Testis (tissue), 3 donors: ENCODE data around the gene CKS2. TPM values are rescaled to one million over a fixed set of nuclear protein-coding genes. Genes with fewer than 3 reads are reported as not detected.

Experiments used
- DNase-seq: peaks from one replicate; pipeline ENCODE4 v3.0.0-alpha.2; 2019
- H3K27ac ChIP-seq, 2 donors: fragments of 200-600 bp; sonication (generic); one replicate each; pipeline ENCODE4 v1.5.1; 2019
- H3K27me3 ChIP-seq: fragments of 200-600 bp; sonication (generic); one replicate; pipeline ENCODE4 v1.5.1; 2019
- H3K36me3 ChIP-seq: fragments of 200-600 bp; sonication (generic); one replicate; pipeline ENCODE4 v1.5.1; 2017; ENCODE audit warnings: low read depth; ENCODE audit errors: missing control alignments
- H3K4me1 ChIP-seq: fragments of 200-600 bp; sonication (generic); one replicate; pipeline ENCODE4 v1.5.1; 2019
- H3K4me3 ChIP-seq, 2 donors: fragments of 200-600 bp; sonication (generic); one replicate each; pipeline ENCODE4 v1.5.1; 2017 to 2019
- H3K9me3 ChIP-seq: fragments of 200-600 bp; sonication (generic); one replicate; pipeline ENCODE4 v1.5.1; 2017
- CTCF ChIP-seq, 3 experiments: fragments of 450-650 bp in 2 of 3; fragments of 200-600 bp in 1 of 3; sonication (generic) in 1 of 3; IDR thresholded peaks; one replicate each; pipeline ENCODE4 v1.5.1; 2016 to 2019; ENCODE audit warnings: antibody characterized with exemption in 3 of 3, mild to moderate bottlenecking in 2 of 3, moderate library complexity in 1 of 3
- POLR2A ChIP-seq: fragments of 450-650 bp; IDR thresholded peaks from one replicate; pipeline ENCODE4 v1.6.1; 2017; ENCODE audit warnings: antibody characterized with exemption, mild to moderate bottlenecking, moderate library complexity
- WGBS, 2 donors: methylation state at CpG; one replicate each; pipeline ENCODE4 v1.1.5; 2018; 5-methylcytosine and 5-hydroxymethylcytosine counted together
- intact Hi-C: fragments of 100-400 bp; cut with DNase I; formaldehyde crosslinking; loops from one replicate; pipeline ENCODE4 v1.15.1; 2023; ENCODE audit warnings: low total_unique reads
- polyA plus RNA-seq: library from polyadenylated mRNA; stranded (reverse); fragments of 350-450 nt; fragmentation: Illumina TruSeq; extraction: RNeasy Lipid Tissue Mini Kit (QIAGEN cat#74804); gene quantifications from one replicate; pipeline ENCODE4 v1.2.3, GENCODE V29; 2014; ENCODE audit warnings: low read depth, low replicate concordance; ENCODE audit not compliant: insufficient read depth
- total RNA-seq, 2 donors: library from RNA; depleted of rRNA; stranded (reverse); fragments of >200 nt; gene quantifications; one replicate each; pipeline ENCODE4 v1.2.3, GENCODE V29; 2016

CKS2 gene
- total and polyA plus RNA-seq, 3 donors from 2014 or later = 200 to 415 (median 222) TPM

- Histone ChIP-seq H3K9me3 (no peaks in the 10 kb centered on the region), H3K27me3 (no peaks in the 10 kb centered on the region), H3K27ac (no peak overlapping the region), H3K4me1 (peaks cover 11% of the 10 kb centered on the region), H3K4me3 (no peak overlapping the region), H3K36me3 (no peaks in the 10 kb centered on the region)
- no peak for DNase-seq
- no peak for TF ChIP-seq POLR2A
- TF ChIP-seq CTCF (IDR thresholded peaks at IDR 0.05) = no peak
- intact Hi-C loops = no loop called here
- WGBS, 2 donors = 92 to 95% methylated on average over 4 to 6 of the region's 6 CpGs
Measured at GRCh38 chr9:89354471-89354870, 43.5 kb downstream of the CKS2 start.

- Histone ChIP-seq H3K27ac (no peak overlapping the region), H3K4me1 (peaks cover 11% of the 10 kb centered on the region), H3K4me3 (no peak overlapping the region), H3K36me3 (no peaks in the 10 kb centered on the region), H3K27me3 (no peaks in the 10 kb centered on the region), H3K9me3 (no peaks in the 10 kb centered on the region)
- TF ChIP-seq POLR2A (no peak), CTCF (IDR thresholded peaks at IDR 0.05) (no peak)
- DNase-seq = no peak
- WGBS, 2 donors = 84 to 90% methylated on average over 2 of the region's 2 CpGs
- intact Hi-C loops = no loop called here
Measured at GRCh38 chr9:89356782-89357181, 45.8 kb downstream of the CKS2 start.

- H3K36me3 ChIP-seq = no peaks in the 10 kb centered on the region
- H3K27ac ChIP-seq = no peak overlapping the region
- WGBS, 2 donors = 83 to 92% methylated on average over 2 to 8 of the region's 8 CpGs
- no peak for TF ChIP-seq POLR2A
- TF ChIP-seq CTCF (IDR thresholded peaks at IDR 0.05) = no peak
- intact Hi-C loops = no loop called here
- no peak overlapping the region for H3K4me3 ChIP-seq
- H3K4me1 ChIP-seq = peaks cover 11% of the 10 kb centered on the region
- DNase-seq = no peak
- no peaks in the 10 kb centered on the region for H3K27me3 ChIP-seq
- no peaks in the 10 kb centered on the region for H3K9me3 ChIP-seq
Measured at GRCh38 chr9:89357331-89358197, 46.6 kb downstream of the CKS2 start.

GRCh38 chr9:89358376-89358916 lies 47.5 kb downstream of the CKS2 start:
- Histone ChIP-seq H3K4me1 (peaks cover 6% of the 10 kb centered on the region), H3K27ac (no peak overlapping the region), H3K27me3 (no peaks in the 10 kb centered on the region), H3K36me3 (no peaks in the 10 kb centered on the region), H3K9me3 (no peaks in the 10 kb centered on the region), H3K4me3 (no peak overlapping the region)
- intact Hi-C loops = no loop called here
- DNase-seq = no peak
- TF ChIP-seq POLR2A = no peak
- 77 to 79% methylated on average over 3 of the region's 3 CpGs for WGBS, 2 donors

- 52 to 69% methylated on average over 4 of the region's 4 CpGs for WGBS, 2 donors
- intact Hi-C loops = no loop called here
- Histone ChIP-seq H3K4me1 (peaks cover under 1% of the 10 kb centered on the region), H3K9me3 (no peaks in the 10 kb centered on the region), H3K4me3 (no peak overlapping the region), H3K27me3 (no peaks in the 10 kb centered on the region), H3K27ac (no peak overlapping the region), H3K36me3 (no peaks in the 10 kb centered on the region)
- TF ChIP-seq CTCF (IDR thresholded peaks at IDR 0.05) (no peak), POLR2A (no peak)
- peak; percentile 13 for DNase-seq
Measured at GRCh38 chr9:89358985-89359384, 48.0 kb downstream of the CKS2 start.
